Measurements from ENCODE around the gene MYOCOS. TPM values are rescaled to one million over a fixed set of nuclear protein-coding genes. Genes with fewer than 3 reads are reported as not detected.
A peak's percentile ranks its signal among the peaks of the same experiment; 100 is the strongest.

Gene MYOCOS
- total and polyA plus RNA-seq, 4 donors = not detected

GRCh38 chr1:171646249-171646560, 24.2 kb downstream of the MYOCOS start:
- no peak for ATAC-seq (ENCODE audit: insufficient read depth, low FRiP score)

DNA sequence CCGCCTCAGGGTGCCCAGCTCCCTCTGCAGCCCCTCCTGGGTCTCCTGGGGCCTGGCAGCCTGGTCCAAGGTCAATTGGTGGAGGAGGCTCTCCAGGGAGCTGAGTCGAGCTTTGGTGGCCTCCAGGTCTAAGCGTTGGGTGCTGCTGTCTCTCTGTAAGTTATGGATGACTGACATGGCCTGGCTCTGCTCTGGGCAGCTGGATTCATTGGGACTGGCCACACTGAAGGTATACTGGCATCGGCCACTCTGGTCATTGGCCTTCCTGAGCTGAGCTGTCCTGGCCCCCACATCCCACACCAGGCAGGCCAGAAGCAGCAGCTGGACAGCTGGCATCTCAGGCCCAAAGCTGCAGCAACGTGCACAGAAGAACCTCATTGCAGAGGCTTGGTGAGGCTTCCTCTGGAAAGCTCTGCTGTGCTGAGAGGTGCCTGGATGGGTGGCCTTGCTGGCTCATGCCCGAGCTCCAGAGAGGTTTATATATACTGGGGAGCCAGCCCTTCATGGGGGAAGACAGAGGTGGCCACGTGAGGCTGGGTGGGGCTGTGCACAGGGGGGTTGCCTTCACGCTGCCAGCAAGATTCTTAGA, 30.3 kb downstream of the MYOCOS start, which contains the start of gene MYOC:
Gene MYOC (minus strand): TSS at position 455 of the 589 bp plus-strand sequence. CDS start 77 bp downstream, at position 378.
- Histone ChIP-seq H3K36me3 (ENCODE audit: control insufficient read depth in 4 of 4, insufficient read depth in 4 of 4, low read length in 4 of 4) (no peaks in the 10 kb centered on the region), H3K4me1 (ENCODE audit: control insufficient read depth in 5 of 5, insufficient read depth in 5 of 5, low read length in 5 of 5) (peaks cover 0 to 18% (median 10%) of the 10 kb centered on the region in 5 donors), H3K27ac (ENCODE audit: low read depth in 1 of 2, low read length in 1 of 2) (peak within 1 kb of the TSS in 1 of 2 donors; percentile 9), H3K27me3 (ENCODE audit: control insufficient read depth in 3 of 3, insufficient read depth in 3 of 3, low read length in 2 of 3) (no peaks in the 10 kb centered on the region), H3K9ac (ENCODE audit: insufficient read depth in 1 of 2, low read length in 2 of 2) (no peak within 1 kb of the TSS), H3K9me3 (ENCODE audit: control insufficient read depth in 4 of 4, insufficient read depth in 3 of 4, low read length in 3 of 4) (no peaks in the 10 kb centered on the region), H3K4me3 (no peak within 1 kb of the TSS)
- TF ChIP-seq, protein P1, sequence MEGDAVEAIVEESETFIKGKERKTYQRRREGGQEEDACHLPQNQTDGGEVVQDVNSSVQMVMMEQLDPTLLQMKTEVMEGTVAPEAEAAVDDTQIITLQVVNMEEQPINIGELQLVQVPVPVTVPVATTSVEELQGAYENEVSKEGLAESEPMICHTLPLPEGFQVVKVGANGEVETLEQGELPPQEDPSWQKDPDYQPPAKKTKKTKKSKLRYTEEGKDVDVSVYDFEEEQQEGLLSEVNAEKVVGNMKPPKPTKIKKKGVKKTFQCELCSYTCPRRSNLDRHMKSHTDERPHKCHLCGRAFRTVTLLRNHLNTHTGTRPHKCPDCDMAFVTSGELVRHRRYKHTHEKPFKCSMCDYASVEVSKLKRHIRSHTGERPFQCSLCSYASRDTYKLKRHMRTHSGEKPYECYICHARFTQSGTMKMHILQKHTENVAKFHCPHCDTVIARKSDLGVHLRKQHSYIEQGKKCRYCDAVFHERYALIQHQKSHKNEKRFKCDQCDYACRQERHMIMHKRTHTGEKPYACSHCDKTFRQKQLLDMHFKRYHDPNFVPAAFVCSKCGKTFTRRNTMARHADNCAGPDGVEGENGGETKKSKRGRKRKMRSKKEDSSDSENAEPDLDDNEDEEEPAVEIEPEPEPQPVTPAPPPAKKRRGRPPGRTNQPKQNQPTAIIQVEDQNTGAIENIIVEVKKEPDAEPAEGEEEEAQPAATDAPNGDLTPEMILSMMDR (IDR thresholded peaks at IDR 0.05; ENCODE audit: control extremely low read depth, extremely low read depth) = no peak
- no peak for DNase-seq
- ATAC-seq (ENCODE audit: insufficient read depth, low FRiP score) = no peak
- 76 to 86% methylated on average over 8 of the region's 8 CpGs for WGBS, 2 donors

More at GRCh38 chr1:171646249-171646560, 24.2 kb downstream of the MYOCOS start:
- Histone ChIP-seq H3K27me3 (ENCODE audit: control insufficient read depth in 3 of 3, insufficient read depth in 3 of 3, low read length in 2 of 3) (no peaks in the 10 kb centered on the region), H3K9ac (ENCODE audit: insufficient read depth in 1 of 2, low read length in 2 of 2) (no peak overlapping the region), H3K27ac (ENCODE audit: low read depth in 1 of 2, low read length in 1 of 2) (no peak overlapping the region), H3K36me3 (ENCODE audit: control insufficient read depth in 4 of 4, insufficient read depth in 4 of 4, low read length in 4 of 4) (no peaks in the 10 kb centered on the region), H3K9me3 (ENCODE audit: control insufficient read depth in 4 of 4, insufficient read depth in 3 of 4, low read length in 3 of 4) (no peaks in the 10 kb centered on the region), H3K4me3 (no peak overlapping the region), H3K4me1 (ENCODE audit: control insufficient read depth in 5 of 5, insufficient read depth in 5 of 5, low read length in 5 of 5) (peaks cover 0 to 12% (median 3%) of the 10 kb centered on the region in 5 donors)
- TF ChIP-seq, protein P1 (IDR thresholded peaks at IDR 0.05; ENCODE audit: control extremely low read depth, extremely low read depth) = no peak
- DNase-seq = no peak
- WGBS, 2 donors = 81 to 100% methylated on average over 1 of the region's 1 CpG

- Histone ChIP-seq H3K9ac (ENCODE audit: insufficient read depth in 1 of 2, low read length in 2 of 2) (no peak overlapping the region), H3K4me1 (ENCODE audit: control insufficient read depth in 5 of 5, insufficient read depth in 5 of 5, low read length in 5 of 5) (peaks cover 0 to 18% (median 10%) of the 10 kb centered on the region in 5 donors), H3K27ac (ENCODE audit: low read depth in 1 of 2, low read length in 1 of 2) (no peak overlapping the region), H3K4me3 (no peak overlapping the region), H3K27me3 (ENCODE audit: control insufficient read depth in 3 of 3, insufficient read depth in 3 of 3, low read length in 2 of 3) (no peaks in the 10 kb centered on the region), H3K9me3 (ENCODE audit: control insufficient read depth in 4 of 4, insufficient read depth in 3 of 4, low read length in 3 of 4) (no peaks in the 10 kb centered on the region), H3K36me3 (ENCODE audit: control insufficient read depth in 4 of 4, insufficient read depth in 4 of 4, low read length in 4 of 4) (no peaks in the 10 kb centered on the region)
- TF ChIP-seq, protein P1 (IDR thresholded peaks at IDR 0.05; ENCODE audit: control extremely low read depth, extremely low read depth) = no peak
- WGBS, 2 donors = 53 to 65% methylated on average over 1 of the region's 1 CpG
- DNase-seq (no peak), ATAC-seq (ENCODE audit: insufficient read depth, low FRiP score) (no peak)
These were observed 31.8 kb downstream of the MYOCOS start for GRCh38 chr1:171653796-171654195.

Measured in lung (tissue), 12 donors.